ENCODE results near the gene DCAF17.

DNA sequence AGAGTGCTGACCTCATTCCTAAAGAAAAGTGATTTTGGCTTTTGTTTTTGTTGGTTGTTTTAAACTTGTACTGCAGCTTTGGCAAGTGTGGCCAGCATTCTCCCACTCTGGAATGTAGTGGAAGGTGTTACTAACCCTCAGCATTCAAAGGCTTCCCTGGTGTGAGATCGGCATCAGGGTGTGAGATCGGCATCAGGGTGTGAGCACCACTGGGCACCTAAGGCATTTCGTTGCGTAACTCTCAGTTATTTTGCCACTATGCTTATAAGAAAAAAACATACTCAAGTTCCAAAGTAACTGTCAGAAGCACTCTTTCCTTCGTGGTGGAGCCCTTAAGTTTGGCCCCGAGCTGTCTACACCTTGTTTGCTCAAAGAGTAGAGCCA is 90.0 kb downstream of the DCAF17 start:
- TF ChIP-seq, protein P1, sequence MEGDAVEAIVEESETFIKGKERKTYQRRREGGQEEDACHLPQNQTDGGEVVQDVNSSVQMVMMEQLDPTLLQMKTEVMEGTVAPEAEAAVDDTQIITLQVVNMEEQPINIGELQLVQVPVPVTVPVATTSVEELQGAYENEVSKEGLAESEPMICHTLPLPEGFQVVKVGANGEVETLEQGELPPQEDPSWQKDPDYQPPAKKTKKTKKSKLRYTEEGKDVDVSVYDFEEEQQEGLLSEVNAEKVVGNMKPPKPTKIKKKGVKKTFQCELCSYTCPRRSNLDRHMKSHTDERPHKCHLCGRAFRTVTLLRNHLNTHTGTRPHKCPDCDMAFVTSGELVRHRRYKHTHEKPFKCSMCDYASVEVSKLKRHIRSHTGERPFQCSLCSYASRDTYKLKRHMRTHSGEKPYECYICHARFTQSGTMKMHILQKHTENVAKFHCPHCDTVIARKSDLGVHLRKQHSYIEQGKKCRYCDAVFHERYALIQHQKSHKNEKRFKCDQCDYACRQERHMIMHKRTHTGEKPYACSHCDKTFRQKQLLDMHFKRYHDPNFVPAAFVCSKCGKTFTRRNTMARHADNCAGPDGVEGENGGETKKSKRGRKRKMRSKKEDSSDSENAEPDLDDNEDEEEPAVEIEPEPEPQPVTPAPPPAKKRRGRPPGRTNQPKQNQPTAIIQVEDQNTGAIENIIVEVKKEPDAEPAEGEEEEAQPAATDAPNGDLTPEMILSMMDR (IDR thresholded peaks at IDR 0.05; ENCODE audit: low read length) = no peak
- TF ChIP-seq EZH2 (IDR thresholded peaks at IDR 0.05; ENCODE audit: borderline replicate concordance, low read length) = no peak

Data from OCI-LY1 (cell line).